HG03097 (cell line): ENCODE data around the gene MGRN1.
"Not testable (repeated sequence)": the region's sequence is repeated elsewhere in the genome, so short reads cannot be mapped to it uniquely, and the experiment has no call there.

Experiments
- ATAC-seq: cut with Tn5 transposase; IDR thresholded peaks from one replicate; pipeline ENCODE4 v1.9.1; 2021; ENCODE audit not compliant: unreplicated experiment, low FRiP score

The MGRN1 gene

GRCh38 chr16:4714996-4715395 is 90.4 kb downstream of the MGRN1 start:
- no peak for ATAC-seq

DNA sequence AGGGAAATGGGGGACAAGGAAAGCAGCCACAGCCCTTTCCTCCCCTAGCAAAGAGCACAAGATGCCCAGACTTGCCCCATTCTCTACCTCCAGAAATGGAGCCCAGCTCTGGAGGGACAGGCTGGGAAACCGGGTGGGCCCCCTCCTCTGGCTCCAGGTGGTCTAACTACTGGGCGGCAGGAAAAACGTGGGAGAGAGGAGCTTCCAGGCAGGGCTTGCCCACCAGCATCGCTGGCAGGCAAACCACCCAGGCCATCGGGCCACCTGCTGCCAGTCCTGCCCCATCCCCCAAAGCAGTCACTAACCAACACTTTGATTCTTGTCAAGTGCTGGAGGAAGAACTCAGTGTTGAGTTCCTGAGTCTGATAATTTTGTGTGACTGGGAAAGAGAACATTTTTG is 93.8 kb downstream of the MGRN1 start:
- no peak for ATAC-seq

- ATAC-seq: no peak
Measured at GRCh38 chr16:4723071-4723767, 98.6 kb downstream of the MGRN1 start.

GRCh38 chr16:4724661-4725270 is 100.1 kb downstream of the MGRN1 start:
- no peak for ATAC-seq

- no peak for ATAC-seq
Measured at GRCh38 chr16:4726616-4727015, 102.0 kb downstream of the MGRN1 start.

DNA sequence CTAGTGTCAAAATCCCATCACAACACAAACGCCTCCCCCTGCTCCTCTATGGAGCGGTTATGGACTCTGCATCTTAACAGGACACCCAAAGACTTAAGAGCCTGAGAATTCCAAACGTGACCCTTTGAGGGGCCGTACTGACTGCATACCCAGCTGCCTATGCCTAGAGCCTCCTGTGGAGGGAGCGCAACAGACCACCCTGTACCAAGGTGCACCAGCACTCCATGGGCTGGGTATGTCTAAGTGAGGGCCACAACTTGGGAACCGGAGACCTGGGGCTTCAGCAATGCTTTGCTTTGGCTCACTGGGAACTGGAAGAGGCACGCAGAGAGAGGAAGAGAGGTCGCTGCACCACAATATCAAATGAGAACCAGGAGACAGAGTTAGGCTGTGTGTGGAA is 104.0 kb downstream of the MGRN1 start:
- no peak for ATAC-seq

DNA sequence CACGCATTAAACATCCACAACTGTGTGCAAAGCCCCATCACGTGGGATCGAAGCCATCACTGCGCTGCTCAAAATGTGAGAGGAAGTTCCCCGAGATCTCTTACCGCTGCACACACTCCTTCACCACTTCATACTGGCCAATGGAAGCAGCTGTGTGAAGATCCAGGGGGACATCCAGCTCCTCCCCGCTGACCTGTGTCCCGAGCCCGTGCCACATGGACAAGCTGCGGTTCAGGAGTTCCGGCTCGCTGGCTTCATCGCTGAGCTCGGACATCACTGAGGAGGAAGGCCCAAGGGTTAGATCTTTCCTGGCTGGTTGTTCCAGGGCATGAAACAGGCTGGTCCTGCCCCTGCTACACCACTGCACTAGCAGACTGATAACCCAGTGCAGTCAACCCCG is 105.2 kb downstream of the MGRN1 start:
- ATAC-seq: no peak

- ATAC-seq: no peak
Measured at GRCh38 chr16:4733211-4733742, 108.7 kb downstream of the MGRN1 start.

DNA sequence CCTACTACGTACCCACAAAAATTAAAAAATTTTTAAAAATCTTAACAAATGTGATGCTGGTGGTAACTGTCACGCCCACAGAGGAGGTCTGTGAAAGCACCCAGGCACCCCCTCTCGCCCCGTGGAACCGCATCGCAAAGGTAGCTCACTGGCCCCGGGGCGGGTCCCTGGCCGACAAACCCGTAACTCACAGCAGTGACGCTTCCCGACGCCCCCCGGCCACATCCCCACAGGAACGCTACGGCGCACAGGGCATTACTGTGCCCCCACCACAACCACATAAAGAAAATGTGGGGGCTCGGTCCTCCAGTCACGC is 109.1 kb downstream of the MGRN1 start:
- ATAC-seq: no peak

DNA sequence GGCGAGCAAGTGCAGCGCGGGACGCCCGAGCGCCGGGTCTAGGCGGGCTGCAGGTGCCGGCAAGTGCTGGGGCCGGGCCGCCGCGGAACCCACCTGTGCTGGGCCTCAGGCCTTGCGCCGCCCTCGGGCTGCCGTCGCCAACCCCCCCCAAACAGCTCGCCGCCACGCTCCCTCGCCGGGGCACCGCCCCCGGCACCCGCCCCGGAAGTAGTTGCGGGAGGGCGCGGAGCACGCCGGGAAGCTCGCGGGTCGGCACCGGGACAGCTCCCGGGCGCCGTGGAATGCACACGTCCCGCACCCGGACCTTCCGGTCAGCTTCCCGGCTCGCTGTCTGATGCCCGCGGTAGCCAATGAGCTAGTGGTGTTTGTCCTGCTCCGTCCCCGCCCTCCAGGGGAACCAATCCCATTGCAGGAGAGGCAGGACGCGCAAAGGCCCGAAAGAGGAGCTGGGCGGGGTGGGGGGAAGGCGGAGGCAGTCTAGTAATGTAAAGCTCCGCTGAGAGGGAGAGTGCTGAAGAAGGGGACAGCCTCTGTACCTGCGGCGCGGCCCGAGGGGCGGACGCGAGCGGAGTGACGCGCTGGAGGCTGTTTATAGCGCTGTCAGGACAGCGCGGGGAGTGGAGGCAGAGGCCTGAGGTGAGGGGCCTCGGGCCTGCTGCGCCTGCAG is 109.6 kb downstream of the MGRN1 start, which contains the start of the genes ANKS3 and DNAAF8:
TSS of gene ANKS3 (minus strand) at position 209 of the 667 bp plus-strand sequence. CDS start 4,122 bp downstream, outside the sequence.
TSS of gene DNAAF8 (plus strand) at position 475 of the 667 bp plus-strand sequence. CDS start 1,978 bp downstream, outside the sequence.
- ATAC-seq: peak; percentile 75

DNA sequence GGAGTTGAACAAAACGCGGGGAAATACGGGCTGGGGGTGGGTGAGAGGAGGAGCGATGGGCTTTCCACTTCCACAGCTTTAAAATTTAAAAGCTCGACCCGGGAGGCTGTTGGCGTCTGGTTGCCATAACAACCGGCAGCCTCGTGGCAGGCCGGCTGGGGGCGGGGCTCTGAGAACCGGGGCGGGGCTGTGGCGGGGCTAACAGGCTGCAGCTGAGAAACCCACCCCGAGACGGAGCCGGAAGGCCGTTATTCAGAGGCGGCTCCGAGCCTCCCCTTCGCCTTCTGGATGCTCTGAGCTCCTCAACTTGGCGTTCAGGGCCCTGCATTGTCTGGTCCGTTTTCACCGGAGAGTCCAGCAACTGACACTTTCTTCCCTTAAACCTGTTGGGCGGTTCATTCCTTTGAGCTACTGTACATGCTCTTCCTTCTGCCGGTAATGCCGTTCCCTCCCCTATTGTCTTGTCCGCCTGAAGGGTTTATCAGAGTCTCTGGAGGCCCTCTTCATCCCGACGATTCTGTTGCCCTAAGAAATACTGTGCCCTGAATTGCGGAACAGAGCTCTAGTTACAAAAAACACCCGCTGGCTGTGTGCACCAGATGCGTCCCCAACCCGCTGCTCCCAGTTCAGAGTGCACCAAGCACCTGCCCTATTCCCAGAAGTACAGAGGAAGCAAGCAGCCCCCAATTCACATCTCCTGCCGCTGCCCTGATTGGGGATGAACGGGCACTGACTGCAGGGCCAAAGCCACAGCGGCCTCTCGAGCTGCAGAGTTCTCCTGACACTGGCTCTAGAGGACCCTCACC is 110.3 kb downstream of the MGRN1 start:
- peak; percentile 45 for ATAC-seq

- no peak for ATAC-seq
Measured at GRCh38 chr16:4736546-4736945, 111.9 kb downstream of the MGRN1 start.

DNA sequence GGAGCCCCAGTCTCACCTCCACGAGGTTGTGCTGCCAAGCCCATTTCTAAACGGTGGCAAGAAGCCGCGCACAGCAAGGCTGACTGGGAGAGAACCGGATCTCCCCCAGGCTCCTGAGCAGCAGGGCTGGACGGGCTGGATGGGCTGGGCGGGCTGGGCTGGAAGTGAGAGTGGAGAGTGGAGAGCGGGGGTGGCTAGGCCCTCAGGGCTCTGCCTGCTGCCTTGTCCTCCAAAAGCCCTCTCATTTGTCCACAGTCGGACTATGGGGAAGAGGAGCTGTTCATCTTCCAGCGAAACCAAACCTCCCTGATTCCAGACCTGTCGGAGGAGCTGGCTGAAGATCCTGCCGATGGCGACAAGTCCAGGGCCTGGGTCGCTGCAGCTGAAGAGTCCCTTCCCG is 112.9 kb downstream of the MGRN1 start:
- no peak for ATAC-seq

DNA sequence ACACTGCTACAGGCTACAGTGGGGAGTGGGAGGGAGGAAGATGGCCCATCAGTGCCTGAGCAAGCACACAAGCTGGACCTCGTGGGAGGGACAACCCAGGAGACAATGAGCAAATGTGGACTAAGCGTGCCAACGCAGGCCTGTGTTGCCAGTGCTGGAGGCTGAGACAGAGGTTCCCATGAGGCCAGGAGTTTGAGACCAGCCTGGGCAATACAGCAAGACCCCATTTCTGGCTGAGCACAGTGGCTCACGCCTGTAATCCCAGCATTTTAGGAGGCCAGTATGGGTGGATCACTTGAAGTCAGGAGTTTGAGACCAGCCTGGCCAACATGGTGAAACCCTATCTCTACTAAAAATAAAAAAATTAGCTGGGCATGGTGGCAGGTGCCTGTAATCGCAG is 113.7 kb downstream of the MGRN1 start:
- ATAC-seq: not testable (repeated sequence)
